GM08714 (cell line): ENCODE measurements around the gene AGBL4.

Experiments used
- H3K4me3 ChIP-seq: fragments of 200-500 bp; sonication (Bioruptor generic); 2 replicates; pipeline ENCODE4 v1.5.1; 2014; ENCODE audit warnings: mild to moderate bottlenecking, low read length, inconsistent platforms
- ZNF274 ChIP-seq: IDR thresholded peaks from 2 replicates; pipeline ENCODE4 v1.6.1; 2012; ENCODE audit warnings: mild to moderate bottlenecking, low read depth, low read length

AGBL4 gene

GRCh38 chr1:49436865-49437264 is 586.9 kb downstream of the AGBL4 start:
- TF ChIP-seq ZNF274 = no peak
- no peak overlapping the region for H3K4me3 ChIP-seq

- no peak for TF ChIP-seq ZNF274
- H3K4me3 ChIP-seq = no peak overlapping the region
Measured at GRCh38 chr1:49435291-49435690, 588.5 kb downstream of the AGBL4 start.

DNA sequence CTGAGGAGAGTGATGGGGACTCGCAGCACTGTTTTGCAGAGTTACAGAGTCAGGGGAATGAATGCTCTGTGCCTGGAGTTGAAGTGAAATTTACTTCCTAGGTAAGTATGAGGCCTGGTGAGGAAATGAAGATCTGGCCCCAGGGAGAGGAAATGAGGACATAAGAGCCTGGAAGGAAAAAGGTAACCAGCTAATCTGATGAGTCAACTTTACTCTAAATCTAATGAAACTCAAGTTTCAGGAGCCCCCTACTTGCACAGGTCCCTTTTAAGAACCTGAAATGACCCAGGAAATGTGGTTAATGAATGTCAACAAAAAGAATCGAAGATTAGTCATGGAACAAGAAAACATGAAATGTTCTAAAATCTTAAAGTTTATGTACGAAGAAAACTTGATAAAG is 599.0 kb downstream of the AGBL4 start:
- TF ChIP-seq ZNF274 = no peak
- no peak overlapping the region for H3K4me3 ChIP-seq

DNA sequence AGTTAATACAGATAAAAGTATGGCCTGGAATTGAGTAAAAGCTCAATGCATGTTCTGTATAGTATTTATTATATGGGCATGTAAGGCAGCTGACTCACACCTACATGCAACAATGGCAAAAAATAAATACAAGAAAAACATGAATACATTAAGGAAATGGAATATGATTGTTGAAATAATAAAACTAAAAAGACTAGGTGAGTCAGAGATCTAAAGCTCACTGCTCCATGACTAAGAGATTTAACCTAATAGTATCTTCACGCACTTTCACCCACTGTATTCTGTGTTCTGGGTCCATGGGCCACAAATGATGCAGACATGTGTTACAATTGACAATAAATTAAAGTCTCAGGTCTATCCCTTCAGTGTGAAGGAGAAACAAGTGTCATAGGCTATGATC is 607.0 kb downstream of the AGBL4 start:
- no peak for TF ChIP-seq ZNF274
- H3K4me3 ChIP-seq = no peak overlapping the region

GRCh38 chr1:49408346-49408745 is 615.4 kb downstream of the AGBL4 start:
- no peak for TF ChIP-seq ZNF274
- no peak overlapping the region for H3K4me3 ChIP-seq

DNA sequence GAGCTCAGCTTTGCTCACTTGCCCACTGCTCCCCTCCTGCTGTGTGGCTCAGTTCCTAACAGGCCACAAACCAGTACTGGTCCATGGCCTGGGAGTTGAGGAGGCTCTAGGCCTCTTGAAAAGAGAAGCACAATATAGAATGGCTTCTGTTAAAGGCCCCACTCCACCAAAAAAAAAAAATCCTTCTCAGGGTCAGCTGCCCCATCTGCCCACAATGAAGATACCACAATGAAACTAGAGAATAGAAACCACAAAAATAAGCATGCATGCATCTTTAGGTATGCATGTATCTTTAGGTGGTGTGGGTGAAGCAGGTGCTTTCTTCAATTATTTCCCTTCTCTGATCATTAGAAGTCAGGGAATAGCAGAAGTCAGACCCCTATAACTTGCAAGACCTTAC is 626.7 kb downstream of the AGBL4 start:
- no peak overlapping the region for H3K4me3 ChIP-seq
- no peak for TF ChIP-seq ZNF274

DNA sequence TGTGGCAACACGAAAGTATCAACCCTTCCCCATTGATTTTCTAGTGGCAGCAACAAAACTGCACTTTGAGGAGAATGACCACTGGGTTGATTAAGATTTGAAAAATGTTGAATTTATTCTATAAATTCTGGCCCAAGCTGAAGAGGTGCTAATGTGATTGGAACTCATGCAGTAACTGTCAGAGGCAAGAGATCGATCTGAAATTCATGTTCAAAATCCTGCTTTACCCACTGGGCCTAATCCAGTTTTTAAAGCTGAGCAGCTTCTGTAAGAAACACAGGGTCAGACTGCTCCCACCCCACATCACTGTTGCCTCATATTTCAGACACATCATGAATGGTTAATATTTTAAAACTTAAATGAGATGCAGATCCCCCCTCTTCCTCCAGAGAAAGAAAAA is 629.6 kb downstream of the AGBL4 start:
- no peak for TF ChIP-seq ZNF274
- H3K4me3 ChIP-seq = no peak overlapping the region

DNA sequence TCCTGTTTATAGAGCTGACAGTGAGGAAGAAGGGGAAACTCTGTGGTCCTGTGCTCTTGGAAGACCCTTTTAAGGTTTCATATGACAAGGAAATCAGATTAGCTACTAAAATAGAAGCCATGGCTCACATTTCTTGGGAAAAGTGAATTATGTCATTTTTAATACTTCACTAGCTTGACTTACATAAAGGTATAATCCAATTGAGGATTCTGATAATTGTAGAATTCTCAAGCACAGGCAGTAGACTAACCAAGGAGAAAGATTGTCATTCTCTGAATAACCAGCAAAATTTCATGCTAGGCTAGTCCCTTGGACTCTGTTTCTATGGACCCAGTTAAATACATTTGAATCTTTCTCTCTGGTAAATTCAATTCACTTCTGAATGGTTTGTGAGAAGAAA is 634.1 kb downstream of the AGBL4 start:
- TF ChIP-seq ZNF274 = no peak
- no peak overlapping the region for H3K4me3 ChIP-seq

DNA sequence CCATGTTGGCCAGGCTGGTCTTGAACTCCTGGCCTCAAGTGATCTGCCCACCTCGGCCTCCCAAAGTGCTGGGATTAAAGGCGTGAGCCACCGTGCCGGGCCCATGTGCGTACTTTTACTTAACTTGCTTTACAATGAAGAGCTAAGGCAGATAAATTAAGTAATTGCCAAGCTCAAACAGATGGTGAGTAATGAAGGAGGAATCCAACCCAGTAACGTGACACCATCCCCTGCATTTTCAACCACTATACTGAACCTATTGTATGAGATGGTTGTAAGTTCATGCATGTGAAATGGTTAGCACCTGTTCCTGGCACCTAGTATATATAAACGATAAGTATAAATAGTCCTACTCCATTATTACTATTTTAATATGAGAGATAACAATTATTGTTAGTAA is 659.1 kb downstream of the AGBL4 start:
- no peak overlapping the region for H3K4me3 ChIP-seq
- no peak for TF ChIP-seq ZNF274

- TF ChIP-seq ZNF274 = no peak
- no peak overlapping the region for H3K4me3 ChIP-seq
Measured at GRCh38 chr1:49363628-49364027, 660.1 kb downstream of the AGBL4 start.

DNA sequence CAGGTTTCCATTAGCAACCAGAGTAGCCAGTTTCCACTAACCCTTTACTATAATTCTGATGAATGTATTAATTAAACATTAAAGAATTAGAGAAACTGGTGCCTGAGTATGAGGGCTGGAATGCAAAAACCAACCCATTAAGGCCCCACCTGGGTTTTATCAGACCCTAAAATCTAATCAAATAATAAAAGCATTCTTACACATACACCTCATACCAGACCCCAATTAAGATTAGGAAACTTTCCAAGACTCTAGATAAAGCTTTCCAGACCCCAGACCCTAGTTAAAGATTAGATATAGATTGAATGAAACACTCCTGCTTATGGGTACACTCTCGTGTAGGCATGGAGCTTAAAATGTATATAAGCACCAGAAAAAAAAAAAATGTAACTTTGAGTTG is 665.7 kb downstream of the AGBL4 start:
- no peak overlapping the region for H3K4me3 ChIP-seq
- TF ChIP-seq ZNF274 = no peak

DNA sequence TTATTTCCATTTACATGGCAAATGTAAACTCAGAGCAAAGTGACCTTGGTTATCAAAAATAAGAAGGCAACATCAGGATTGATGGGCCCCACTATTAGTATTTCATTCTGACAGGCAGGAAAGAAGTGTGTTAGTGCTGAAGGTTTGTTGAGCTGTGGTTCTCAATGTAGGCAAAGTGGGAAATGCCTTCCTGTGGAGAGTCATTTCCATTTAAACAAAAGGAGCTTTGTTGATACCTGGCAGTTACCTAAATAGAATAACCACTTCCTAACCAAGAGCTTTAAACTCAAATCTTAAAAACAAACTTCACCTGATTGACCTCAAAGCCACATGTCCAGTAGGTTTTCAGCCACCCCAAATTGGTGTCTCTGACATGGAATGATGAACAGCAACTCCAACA is 667.2 kb downstream of the AGBL4 start:
- TF ChIP-seq ZNF274 = no peak

GRCh38 chr1:49351768-49352167 is 672.0 kb downstream of the AGBL4 start:
- no peak overlapping the region for H3K4me3 ChIP-seq
- no peak for TF ChIP-seq ZNF274

More for the DNA sequence above, 667.2 kb downstream of the AGBL4 start:
- no peak overlapping the region for H3K4me3 ChIP-seq

GRCh38 chr1:49346767-49347349 is 676.9 kb downstream of the AGBL4 start:
- H3K4me3 ChIP-seq = no peak overlapping the region
- no peak for TF ChIP-seq ZNF274

DNA sequence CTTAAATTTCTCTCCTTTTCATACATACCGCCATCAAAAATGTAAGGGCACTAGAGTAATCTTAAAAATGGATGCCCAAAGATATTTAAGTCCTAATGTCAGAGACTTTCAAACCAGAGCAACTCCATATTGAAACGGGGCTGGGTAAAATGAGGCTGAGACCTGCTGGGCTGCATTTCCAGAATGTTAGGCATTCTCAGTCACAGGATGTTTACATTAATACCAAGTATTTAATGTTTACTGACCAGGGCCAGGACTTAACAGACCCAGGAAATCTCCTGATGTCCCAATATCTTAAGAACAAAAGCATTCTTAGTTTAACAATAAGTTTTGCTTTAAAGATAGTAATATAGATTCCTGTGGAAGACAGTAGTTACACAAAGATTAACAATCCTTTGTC is 683.2 kb downstream of the AGBL4 start:
- no peak overlapping the region for H3K4me3 ChIP-seq
- no peak for TF ChIP-seq ZNF274

GRCh38 chr1:49339043-49339442 is 684.7 kb downstream of the AGBL4 start:
- TF ChIP-seq ZNF274 = no peak
- H3K4me3 ChIP-seq = no peak overlapping the region
